HUES64 (cell line): ENCODE measurements around the gene PLCL1.

Experiments used
- H3K27ac ChIP-seq: 2 replicates; pipeline ENCODE4 v1.7.0; 2013; ENCODE audit warnings: low read depth, low read length, inconsistent platforms
- H3K27me3 ChIP-seq: 2 replicates; pipeline ENCODE4 v1.6.1; 2013; ENCODE audit warnings: mild to moderate bottlenecking, low read length; ENCODE audit not compliant: insufficient read depth
- H3K36me3 ChIP-seq: 2 replicates; pipeline ENCODE4 v1.6.1; 2013; ENCODE audit warnings: mild to moderate bottlenecking, low read length; ENCODE audit not compliant: insufficient read depth
- H3K4me1 ChIP-seq: 2 replicates; pipeline ENCODE4 v1.6.1; 2013; ENCODE audit warnings: mild to moderate bottlenecking, low read length, moderate library complexity; ENCODE audit not compliant: insufficient read depth
- H3K4me3 ChIP-seq: 2 replicates; pipeline ENCODE4 v1.5.1; 2013; ENCODE audit warnings: mild to moderate bottlenecking, low read length, moderate library complexity
- H3K9ac ChIP-seq: 2 replicates; pipeline ENCODE4 v1.6.1; 2013; ENCODE audit warnings: mild to moderate bottlenecking, low read depth, low read length
- H3K9me3 ChIP-seq: 2 replicates; pipeline ENCODE4 v1.6.1; 2013; ENCODE audit warnings: low read depth, low read length; ENCODE audit not compliant: insufficient read depth
- WGBS: fragments of 150-250, 120-280 bp; methylation state at CpG from one replicate; pipeline ENCODE4 v1.1.7; 2013; ENCODE audit warnings: missing lambda C conversion rate; 5-methylcytosine and 5-hydroxymethylcytosine counted together

PLCL1 gene

GRCh38 chr2:198134293-198134955 is 330.0 kb downstream of the PLCL1 start:
- no peaks in the 10 kb centered on the region for H3K27me3 ChIP-seq
- H3K4me1 ChIP-seq, result no peaks in the 10 kb centered on the region
- H3K9ac ChIP-seq, result no peak overlapping the region
- 94% methylated on average over 5 of the region's 6 CpGs for WGBS
- H3K36me3 ChIP-seq, result no peaks in the 10 kb centered on the region
- H3K4me3 ChIP-seq, result no peak overlapping the region
- no peaks in the 10 kb centered on the region for H3K9me3 ChIP-seq
- H3K27ac ChIP-seq, result no peak overlapping the region

DNA sequence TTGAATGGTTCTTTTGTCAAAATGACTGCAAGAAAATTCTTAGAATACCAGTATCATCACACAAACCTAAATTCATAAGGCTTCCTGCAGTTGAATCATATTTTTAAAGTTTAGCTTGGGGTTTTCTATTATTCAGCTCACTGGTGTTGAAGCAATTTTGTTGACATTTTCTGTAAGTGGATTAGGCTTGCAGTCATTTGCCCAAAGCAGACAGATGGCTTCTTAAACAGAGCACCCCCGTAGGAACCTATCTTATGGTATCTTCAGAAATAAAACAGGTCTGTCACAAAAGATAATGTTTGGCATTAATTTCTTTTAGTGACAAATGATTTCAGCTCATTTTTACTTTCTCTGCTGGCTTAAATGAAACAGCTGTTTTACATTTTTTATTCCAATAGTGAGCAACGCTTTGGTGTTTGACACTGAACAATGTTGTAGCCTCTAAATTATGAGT is 331.1 kb downstream of the PLCL1 start:
- Histone ChIP-seq H3K9ac (no peak overlapping the region), H3K9me3 (no peaks in the 10 kb centered on the region), H3K36me3 (no peaks in the 10 kb centered on the region), H3K27me3 (no peaks in the 10 kb centered on the region), H3K27ac (no peak overlapping the region), H3K4me3 (no peak overlapping the region), H3K4me1 (no peaks in the 10 kb centered on the region)
- WGBS, result 93% methylated on average over 2 of the region's 2 CpGs

GRCh38 chr2:198136142-198136541 is 331.7 kb downstream of the PLCL1 start:
- Histone ChIP-seq H3K9me3 (no peaks in the 10 kb centered on the region), H3K27ac (no peak overlapping the region), H3K36me3 (no peaks in the 10 kb centered on the region), H3K27me3 (no peaks in the 10 kb centered on the region), H3K4me3 (no peak overlapping the region), H3K9ac (no peak overlapping the region), H3K4me1 (no peaks in the 10 kb centered on the region)
- 90% methylated on average over 1 of the region's 2 CpGs for WGBS

GRCh38 chr2:198137733-198138132 is 333.3 kb downstream of the PLCL1 start:
- Histone ChIP-seq H3K27ac (no peak overlapping the region), H3K4me3 (no peak overlapping the region), H3K9me3 (no peaks in the 10 kb centered on the region), H3K9ac (no peak overlapping the region), H3K4me1 (no peaks in the 10 kb centered on the region), H3K36me3 (no peaks in the 10 kb centered on the region), H3K27me3 (no peaks in the 10 kb centered on the region)
- 82% methylated on average over 1 of the region's 1 CpG for WGBS

DNA sequence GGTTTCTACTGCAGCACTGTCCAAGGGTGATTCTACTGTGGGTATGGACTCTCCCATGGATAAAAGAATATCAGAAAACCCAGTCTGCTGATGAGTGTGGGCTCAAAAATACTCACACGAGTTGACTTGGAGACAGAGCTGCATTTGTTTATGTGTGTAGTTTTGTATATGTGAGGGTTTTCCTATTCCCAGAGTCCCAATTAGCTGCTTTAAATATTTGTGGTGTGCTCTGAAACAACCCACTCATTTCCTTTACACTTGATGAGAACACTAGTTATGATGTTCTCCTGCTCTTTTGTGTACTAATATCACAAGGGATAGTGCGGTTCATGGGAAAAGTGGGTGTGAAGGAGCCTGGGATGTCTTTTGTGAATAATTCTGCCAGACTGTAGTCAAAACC is 337.3 kb downstream of the PLCL1 start:
- H3K36me3 ChIP-seq, result no peaks in the 10 kb centered on the region

DNA sequence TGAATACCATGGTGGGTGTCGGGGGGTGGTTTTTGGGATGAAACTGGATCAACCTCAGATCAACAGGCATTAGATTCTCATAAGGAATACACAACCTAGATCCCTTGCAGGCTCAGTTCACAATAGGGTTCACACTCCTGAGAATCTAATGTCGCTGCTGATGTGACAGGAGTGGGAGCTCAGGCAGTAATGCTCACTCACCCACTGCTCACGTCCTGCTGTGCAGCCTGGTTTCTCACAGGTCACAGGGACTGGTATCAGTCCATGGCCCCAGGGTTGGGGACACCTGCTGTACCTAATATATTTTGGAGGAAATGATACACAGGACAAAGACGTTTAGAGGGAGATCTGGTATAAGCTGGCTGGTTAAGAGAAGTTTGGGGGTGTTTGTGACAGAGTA is 338.8 kb downstream of the PLCL1 start:
- no peaks in the 10 kb centered on the region for H3K36me3 ChIP-seq
- no peak overlapping the region for H3K4me3 ChIP-seq
- H3K4me1 ChIP-seq, result no peaks in the 10 kb centered on the region
- no peak overlapping the region for H3K27ac ChIP-seq
- no peaks in the 10 kb centered on the region for H3K27me3 ChIP-seq
- H3K9me3 ChIP-seq, result no peaks in the 10 kb centered on the region
- H3K9ac ChIP-seq, result no peak overlapping the region
- 83% methylated on average over 4 of the region's 4 CpGs for WGBS

More for the DNA sequence above, 337.3 kb downstream of the PLCL1 start:
- 91% methylated on average over 2 of the region's 2 CpGs for WGBS
- Histone ChIP-seq H3K9me3 (no peaks in the 10 kb centered on the region), H3K4me1 (no peaks in the 10 kb centered on the region), H3K4me3 (no peak overlapping the region), H3K27me3 (no peaks in the 10 kb centered on the region), H3K27ac (no peak overlapping the region), H3K9ac (no peak overlapping the region)

- Histone ChIP-seq H3K9ac (no peak overlapping the region), H3K4me1 (no peaks in the 10 kb centered on the region), H3K9me3 (no peaks in the 10 kb centered on the region), H3K27ac (no peak overlapping the region), H3K36me3 (no peaks in the 10 kb centered on the region), H3K27me3 (no peaks in the 10 kb centered on the region), H3K4me3 (no peak overlapping the region)
- 92% methylated on average over 1 of the region's 1 CpG for WGBS
Observed at GRCh38 chr2:198143793-198144192, 339.4 kb downstream of the PLCL1 start.

DNA sequence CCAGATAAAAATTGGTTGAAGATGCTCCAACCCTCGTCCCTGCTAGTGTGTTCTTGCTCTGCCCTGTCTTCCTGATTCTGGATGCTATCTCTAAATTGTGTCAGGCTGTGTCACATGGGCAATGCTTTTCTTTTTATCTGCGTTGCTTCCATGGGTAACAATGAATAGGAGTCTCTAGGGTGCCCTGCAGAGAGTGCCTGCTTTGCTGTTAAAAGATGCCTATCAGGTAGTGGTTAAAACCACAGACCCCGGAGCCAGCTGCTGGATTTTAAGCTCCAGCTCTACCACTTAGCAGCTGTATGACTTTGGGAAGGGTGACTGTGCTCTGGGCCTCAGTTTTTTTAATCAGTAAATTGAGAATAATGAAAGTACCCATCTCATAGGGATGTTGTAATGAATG is 340.3 kb downstream of the PLCL1 start:
- no peaks in the 10 kb centered on the region for H3K27me3 ChIP-seq
- 73% methylated on average over 3 of the region's 3 CpGs for WGBS

GRCh38 chr2:198146346-198146940 is 342.1 kb downstream of the PLCL1 start:
- H3K36me3 ChIP-seq, result no peaks in the 10 kb centered on the region
- H3K27me3 ChIP-seq, result no peaks in the 10 kb centered on the region
- 89% methylated on average over 3 of the region's 3 CpGs for WGBS
- H3K9ac ChIP-seq, result no peak overlapping the region
- H3K4me3 ChIP-seq, result no peak overlapping the region
- no peak overlapping the region for H3K27ac ChIP-seq
- no peaks in the 10 kb centered on the region for H3K4me1 ChIP-seq
- no peaks in the 10 kb centered on the region for H3K9me3 ChIP-seq

More for the DNA sequence above, 340.3 kb downstream of the PLCL1 start:
- H3K36me3 ChIP-seq, result no peaks in the 10 kb centered on the region
- H3K9me3 ChIP-seq, result no peaks in the 10 kb centered on the region
- no peak overlapping the region for H3K9ac ChIP-seq
- no peak overlapping the region for H3K4me3 ChIP-seq
- no peaks in the 10 kb centered on the region for H3K4me1 ChIP-seq
- H3K27ac ChIP-seq, result no peak overlapping the region

DNA sequence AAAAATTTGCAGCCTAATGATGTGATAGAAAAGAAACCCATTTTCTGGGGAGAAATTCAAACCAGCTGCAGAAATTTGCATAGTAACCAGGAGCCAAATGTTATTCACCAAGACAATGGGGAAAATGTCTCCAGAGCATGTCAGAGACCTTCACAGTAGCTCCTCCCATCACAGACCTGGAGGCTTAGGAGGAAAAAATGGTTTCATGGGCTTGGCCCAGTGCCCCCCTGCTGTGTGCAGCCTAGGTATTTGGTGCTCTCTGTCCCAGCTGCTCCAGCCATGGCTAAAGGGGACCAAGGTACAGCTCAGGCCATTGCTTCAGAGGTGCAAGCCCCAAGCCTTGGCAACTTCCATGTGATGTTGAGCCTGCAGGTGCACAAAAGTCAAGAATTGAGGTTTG is 352.9 kb downstream of the PLCL1 start:
- Histone ChIP-seq H3K4me3 (no peak overlapping the region), H3K9me3 (peaks cover 8% of the 10 kb centered on the region; the same call in 1 of the 2 replicates), H3K36me3 (no peaks in the 10 kb centered on the region), H3K27me3 (no peaks in the 10 kb centered on the region), H3K9ac (no peak overlapping the region), H3K4me1 (no peaks in the 10 kb centered on the region), H3K27ac (no peak overlapping the region)

DNA sequence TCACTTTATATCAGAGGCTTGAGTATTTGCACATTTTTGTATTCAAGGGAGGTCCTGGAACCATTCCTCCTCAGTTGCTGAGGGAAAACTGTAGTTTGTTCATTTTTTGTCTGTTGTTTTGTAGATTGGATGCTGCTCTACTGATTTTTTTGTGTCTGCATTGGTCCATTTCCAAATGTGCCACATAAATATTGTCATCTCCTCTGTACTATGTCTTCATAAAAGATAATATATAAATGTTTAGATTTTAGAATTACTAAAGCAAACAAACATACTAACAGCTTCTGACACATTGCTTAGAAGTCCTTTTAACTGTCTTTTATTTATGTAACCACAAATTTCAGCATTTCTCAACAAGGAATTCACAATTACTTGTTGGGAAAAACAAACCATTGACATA is 356.8 kb downstream of the PLCL1 start:
- Histone ChIP-seq H3K4me1 (no peaks in the 10 kb centered on the region), H3K27ac (no peak overlapping the region), H3K9me3 (peaks cover 8% of the 10 kb centered on the region; the same call in 1 of the 2 replicates), H3K9ac (no peak overlapping the region), H3K27me3 (no peaks in the 10 kb centered on the region), H3K36me3 (no peaks in the 10 kb centered on the region), H3K4me3 (no peak overlapping the region)

- Histone ChIP-seq H3K27me3 (no peaks in the 10 kb centered on the region), H3K36me3 (no peaks in the 10 kb centered on the region), H3K27ac (no peak overlapping the region), H3K4me1 (no peaks in the 10 kb centered on the region), H3K4me3 (no peak overlapping the region), H3K9ac (no peak overlapping the region), H3K9me3 (peaks cover 4% of the 10 kb centered on the region; the same call in 1 of the 2 replicates)
Observed at GRCh38 chr2:198162276-198162675, 357.9 kb downstream of the PLCL1 start.
